NCI-H82 treated with DMSO at 0.1 percent for 48 hours (cell line): ENCODE data around the gene EMC1.
"Not testable (repeated sequence)": the region's sequence is repeated elsewhere in the genome, so short reads cannot be mapped to it uniquely, and the experiment has no call there.

Source experiments
- DNase-seq: peaks from one replicate; lab custom pipeline; 2025; ENCODE audit not compliant: unreplicated experiment; lab: John Stamatoyannopoulos, UW

The EMC1 gene

DNA sequence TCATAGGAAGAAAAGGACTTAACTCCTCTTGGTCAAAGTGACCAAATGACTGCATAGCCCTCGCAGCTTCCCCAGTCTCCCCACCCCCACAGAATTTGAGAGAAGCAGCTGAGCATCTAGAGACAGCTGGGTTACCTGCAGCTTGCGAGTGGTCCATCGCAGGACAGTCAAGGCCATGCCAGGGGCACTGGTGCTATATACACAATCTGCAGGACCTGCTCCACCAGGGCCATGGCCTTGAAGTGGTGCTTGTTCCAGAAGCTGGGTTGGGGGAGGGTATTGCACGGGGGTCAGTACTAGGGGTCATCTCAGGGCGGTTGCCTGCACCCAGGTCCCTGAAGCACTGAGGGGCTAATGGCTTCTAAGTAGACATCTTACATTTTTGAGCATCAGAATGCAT, 10.7 kb upstream of the EMC1 start:
- no peak for DNase-seq

DNA sequence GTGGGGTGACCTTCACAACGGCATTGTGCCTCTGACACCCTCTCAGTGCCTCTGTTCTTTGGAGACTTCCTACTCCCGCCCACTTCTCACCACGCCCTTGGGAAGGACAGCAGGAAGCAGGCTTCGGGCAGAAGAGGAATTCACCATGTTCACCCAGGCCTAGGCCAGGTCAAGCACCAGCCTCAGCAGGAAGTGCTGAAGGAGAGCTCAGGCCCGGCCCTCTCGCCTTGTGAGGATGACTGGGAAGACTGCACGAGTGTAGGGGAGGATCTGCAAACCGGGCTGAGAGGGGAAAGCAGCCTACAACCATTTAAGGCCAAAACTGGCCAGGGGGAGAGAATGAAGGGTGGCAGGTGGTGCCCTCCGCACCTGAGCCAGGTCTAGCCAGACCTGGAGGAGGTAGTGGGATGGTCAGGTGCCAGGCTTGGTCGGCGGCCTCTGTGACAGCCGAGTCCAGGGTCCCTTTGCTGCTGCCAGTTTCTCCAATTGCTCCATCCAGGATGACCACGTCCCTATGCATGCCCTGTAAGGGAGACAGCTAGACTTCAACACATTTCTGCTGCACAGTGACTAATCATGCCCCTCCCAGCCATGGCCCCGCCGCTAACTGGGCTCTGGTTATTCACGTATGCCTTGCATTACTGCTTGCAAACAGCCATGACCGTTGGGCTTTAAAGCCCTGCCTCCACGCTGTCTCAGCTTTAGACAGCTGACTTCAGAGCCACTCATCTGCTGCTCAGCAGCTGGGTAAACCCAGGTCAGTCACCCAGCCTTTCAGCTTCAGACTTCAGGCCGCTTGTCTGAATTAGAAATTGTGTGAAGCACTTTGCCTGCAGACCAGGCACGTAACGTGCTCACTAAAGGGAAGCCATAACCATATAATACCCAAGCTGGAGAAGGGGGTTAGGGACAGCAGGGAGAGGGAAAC, 9.2 kb upstream of the EMC1 start:
- DNase-seq: no peak

DNA sequence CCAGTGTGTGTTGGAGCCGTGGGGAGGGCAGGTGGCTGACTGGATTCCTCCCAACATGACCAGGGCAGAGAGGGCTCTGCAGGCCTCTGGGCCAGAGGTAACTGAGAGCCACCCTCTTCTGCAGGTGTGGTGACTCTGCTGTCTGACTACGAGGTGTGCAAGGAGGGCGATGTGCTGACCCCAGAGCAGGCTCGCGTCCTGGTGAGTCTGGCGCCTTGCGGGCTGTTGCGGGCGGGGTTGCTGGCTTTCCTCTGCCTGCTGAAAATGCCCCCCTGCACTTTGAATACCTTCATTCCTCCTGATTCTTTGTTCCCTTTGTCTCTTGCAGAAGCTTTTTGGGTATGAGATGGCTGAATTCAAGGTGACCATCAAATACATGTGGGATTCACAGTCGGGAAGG, 7.0 kb upstream of the EMC1 start:
- DNase-seq: no peak

DNA sequence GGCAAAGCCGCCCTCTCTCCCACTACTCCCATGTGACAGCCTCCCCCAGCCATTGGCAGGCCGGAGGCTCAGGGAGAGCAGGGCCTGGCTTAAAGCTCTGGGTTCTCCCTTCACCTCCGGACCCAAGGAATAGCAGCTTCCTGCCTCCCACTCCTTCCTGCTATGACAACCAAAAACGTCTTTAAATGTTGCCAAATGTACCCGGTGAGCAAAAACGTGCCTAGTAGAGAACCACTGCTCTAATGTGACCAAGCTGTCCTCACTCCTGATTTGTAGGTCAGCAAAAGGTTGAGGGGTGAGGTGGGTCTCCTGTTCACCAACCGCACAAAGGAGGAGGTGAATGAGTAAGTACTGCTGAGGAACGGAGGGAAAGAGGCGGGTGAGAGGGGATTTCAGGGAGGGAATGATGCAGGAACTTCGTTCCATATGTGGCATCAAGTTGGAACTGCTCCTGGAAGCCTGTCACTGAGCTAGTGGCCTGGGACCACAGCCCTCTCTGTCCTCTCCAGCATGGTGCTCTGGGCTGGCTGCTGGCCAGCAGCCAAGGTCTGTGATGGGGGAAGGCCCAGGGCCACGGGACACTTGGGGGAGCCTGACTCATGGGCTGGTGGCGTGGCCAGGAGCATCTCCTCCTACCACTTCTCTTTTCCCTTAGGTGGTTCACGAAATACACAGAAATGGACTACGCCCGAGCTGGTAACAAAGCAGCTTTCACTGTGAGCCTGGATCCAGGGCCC, 6.0 kb upstream of the EMC1 start:
- no peak for DNase-seq

DNA sequence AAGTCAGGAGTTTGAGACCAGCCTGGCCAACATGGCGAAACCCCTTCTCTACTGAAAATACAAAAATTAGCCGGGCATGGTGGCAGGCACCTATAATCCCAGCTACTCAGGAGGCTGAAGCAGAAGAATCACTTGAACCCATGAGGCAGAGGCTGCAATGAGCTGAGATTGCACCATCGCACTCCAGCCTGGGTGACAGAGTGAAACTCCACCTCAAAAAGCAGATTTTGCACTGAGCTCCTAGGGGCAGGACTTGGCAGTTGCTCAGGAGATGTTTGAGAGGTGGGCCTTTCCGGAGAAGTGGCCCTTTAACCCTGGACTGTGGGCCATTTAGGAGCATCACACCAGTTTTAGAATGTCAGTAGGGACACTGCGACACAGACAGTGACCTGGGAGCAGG, 5.0 kb upstream of the EMC1 start:
- DNase-seq: not testable (repeated sequence)

DNA sequence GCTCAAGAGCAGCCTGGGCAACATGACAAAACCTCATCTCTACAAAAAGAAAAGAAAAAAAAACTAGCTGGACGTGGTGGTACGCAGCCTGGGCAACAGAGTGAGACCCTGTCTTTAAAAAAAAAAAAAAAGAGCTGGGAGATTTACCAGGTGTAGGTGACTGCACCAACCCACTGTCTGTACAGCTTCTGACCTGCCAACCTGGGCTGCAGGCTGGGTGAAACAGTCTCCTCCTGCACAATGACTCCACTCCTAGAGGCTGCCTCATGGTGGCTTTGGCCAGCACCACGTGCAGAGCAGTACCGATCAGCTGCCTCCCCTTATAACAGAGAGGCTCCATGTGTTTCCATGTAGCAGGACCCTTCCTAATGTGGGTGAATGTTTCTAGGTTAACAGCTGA, 4.0 kb upstream of the EMC1 start:
- no peak for DNase-seq

DNA sequence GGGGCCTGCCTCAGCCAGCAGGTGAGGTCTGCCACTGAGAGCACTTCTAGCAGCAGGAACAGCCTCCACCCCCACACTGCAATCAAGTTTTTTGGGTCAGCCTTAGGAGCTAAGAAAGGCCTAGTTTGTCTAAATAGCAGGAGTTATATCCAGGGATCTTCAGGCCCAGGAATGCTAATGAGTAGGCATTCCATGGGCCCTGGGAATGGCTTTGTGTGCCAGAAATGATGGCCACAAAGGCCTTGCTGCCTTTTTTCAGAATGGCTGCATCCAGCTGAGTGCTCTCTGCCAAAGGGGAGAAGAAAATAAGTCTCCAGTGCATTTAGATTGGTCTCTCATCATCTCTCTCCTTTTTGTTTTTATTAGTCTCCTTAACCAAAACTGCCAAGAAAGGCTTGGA, 3.1 kb upstream of the EMC1 start:
- no peak for DNase-seq

DNA sequence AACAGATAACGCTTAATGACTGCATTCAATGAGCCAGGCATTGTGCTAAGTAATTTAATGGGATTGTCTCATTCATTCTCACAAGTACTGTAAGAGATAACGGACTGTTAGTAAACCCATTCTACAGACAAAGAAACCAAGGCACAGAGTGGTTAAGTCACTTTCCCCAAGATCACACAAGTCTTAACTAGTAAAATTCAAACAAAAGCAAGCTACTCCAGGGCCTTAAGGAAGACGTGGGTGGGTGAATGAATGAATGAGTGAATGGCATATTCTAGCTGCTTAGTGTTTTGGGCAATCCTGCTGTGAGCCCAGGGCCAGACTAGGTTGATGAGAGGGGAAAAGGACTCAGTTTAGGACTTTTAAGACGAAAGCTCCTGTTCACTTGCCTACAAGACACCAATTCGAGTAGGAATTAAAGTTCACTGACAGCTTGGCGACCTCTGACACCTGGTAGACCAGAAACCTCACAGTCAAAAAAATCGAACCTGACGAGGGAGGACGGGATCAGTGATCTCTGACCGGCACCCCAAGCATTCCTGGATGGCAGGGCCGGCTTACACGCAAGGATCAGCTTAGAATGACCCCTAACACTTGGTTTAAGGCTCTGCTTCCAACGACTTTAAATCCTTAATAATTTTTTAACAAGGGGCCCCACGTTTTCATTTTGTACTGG, 557 bp downstream of the EMC1 start:
- no peak for DNase-seq

DNA sequence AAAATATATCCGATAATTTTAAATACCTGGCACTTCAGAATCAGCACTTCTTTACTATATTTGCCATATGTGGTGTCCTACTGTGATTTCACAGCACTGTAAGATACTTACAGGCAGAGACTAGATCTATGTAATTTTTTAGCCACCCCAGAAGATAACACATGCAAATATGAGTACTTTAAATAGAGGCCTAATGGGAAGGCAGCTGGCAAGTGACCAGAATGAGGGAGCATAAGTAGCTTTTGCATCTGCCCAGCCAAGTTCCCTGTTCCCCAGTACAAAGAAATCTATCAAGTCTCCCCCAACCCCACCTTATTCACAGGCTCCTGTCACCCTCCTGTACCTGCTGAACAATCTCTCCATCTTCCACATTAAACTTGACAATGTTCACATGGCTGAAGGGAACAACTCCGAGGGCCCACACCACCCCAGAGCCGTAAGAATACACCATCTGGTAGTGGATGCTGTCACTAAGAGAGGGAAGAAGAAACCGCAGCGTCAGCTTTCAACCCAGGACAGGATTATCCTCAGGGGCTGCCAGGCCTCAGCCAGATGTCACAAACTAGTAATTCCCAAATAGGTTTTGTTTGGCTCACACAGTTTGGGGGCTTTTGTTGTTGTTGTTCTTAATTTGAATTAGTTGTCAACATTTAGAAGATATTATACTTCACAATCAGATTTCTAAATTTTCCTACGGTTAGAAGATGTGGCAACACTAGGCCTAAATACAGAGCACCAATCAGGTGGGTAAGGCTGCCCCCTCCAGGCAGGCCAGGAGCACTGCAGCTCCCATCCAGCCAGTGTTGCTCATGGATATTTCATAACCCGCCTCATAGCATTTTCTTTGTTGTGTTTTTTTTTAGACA, 10.4 kb downstream of the EMC1 start:
- DNase-seq: peak; percentile 97

DNA sequence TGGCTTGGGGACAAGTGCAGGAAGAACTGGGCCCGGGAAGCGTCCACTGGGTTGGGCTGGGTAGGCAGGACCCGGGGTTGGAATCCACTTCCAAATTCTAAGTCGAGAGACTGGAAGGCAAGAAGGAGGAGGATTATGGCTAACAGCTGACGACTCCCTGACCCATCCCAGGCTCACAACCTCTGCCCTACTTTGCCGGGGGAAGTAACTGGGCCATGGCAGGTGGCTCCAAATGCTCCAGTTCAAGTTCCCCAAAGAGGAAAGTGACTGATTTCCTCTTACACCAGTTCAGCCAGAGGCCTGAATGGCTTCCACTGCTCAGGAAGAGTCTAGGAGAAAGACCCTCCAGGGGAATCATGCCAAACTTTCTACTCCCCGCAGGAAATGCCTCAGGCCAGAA, 11.4 kb downstream of the EMC1 start:
- DNase-seq: no peak

DNA sequence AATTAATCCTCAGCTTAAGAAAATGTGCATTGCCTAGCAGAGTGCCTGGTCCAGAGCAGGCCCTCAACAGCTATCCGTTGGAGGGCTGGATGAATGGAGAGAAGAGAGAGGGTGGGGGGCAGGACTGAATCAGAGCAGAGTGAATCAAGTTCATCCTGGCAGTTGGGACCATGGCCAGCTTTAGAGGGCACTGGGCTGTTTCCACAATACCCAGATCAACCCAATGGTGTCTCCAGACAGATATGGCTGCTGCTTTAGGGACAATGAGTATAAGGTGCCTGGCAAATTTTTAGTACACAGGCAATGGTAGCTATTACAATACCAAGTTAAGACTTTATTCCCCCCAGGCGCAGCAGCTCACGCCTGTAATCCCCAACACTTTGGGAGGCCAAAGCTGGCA, 17.1 kb downstream of the EMC1 start:
- no peak for DNase-seq

DNA sequence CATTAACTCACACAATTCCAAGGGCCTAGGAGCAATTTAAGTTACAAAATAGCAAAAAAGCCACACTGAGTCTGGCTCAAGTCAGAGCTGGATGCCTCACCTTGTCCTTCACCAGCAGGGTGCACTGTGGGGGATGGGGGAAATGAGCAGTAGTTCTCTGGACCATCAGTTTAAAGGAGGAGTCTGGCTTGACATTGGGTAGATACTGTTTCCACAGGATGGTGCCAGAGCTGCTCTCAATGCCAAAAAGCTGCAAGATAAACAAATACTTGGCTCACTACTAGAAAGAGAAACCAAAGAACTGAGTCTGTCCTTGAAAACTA, 18.8 kb downstream of the EMC1 start:
- no peak for DNase-seq

DNA sequence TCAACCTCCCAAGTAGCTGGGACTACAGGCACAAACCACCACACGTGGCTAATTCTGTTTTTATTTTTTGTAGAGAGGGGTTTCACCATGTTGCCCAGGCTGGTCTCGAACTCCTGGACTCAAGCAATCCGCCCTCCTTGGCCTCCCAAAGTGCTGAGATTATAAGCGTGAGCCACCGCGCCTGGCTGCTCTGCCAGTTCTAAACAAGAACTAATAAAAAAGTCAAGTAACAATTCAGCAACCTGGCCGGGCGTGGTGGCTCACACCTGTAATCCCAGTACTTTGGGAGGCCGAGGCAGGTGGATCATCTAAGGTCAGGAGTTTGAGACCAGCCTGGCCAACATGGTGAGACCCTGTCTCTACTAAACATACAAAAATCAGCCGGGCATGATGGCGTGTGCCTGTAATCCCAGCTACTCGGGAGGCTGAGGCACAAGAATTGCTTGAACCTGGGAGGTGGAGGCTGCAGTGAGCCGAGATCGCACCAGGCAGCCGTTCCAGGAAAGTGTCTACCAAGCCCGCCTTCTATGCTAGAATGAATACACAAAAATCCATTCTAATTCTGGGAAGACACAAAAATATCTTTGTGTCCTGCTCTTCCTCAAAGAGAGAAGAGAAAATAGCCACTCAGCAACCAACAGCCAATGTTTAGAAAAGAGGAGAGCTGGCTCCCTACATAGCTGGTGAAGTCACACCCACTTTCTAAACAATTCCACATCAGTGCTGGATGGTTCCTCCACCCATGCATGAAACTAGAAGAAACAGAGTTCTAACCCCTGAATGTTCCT, 19.4 kb downstream of the EMC1 start:
- not testable (repeated sequence) for DNase-seq

DNA sequence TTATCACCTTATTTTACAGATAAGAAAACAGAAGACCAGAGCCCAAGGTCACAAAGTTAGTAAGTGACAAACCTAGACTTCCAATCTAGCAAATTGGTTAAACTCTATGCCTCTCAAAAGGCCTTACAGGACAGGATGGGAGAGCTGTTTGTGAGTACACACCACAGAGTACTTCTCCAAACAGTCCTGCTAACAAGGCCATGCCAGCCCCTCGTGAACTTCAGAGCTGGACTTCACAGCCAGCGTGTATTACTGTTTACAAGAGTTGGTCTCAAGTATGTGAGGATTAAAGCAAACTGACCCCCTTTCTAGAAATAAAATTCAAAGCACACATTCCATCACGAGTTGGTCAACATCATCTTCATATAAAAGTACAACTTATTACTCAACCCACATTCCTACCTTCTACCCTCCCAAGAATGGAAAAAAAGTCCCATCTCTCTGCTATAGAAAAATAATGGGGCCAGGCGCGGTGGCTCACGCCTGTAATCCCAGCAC, 21.4 kb downstream of the EMC1 start:
- no peak for DNase-seq

DNA sequence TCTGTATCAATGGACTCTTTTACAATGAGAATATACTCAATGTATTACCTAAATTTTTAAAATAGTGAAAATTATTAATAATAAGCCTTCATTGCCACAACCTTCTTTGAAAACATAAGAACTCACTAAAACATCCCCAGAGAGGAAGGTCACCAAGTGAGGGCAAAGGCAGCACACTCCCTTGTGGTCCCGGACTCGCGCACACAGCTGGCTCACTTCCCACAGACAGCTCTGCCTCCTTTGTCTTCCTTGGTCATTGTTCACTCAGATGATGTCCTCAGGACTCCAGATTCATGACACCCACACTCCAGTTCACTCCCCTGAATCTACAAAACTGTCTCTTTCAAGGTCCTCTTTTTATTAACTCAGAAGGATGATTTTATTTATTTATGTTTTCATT, 22.1 kb downstream of the EMC1 start:
- DNase-seq: no peak

DNA sequence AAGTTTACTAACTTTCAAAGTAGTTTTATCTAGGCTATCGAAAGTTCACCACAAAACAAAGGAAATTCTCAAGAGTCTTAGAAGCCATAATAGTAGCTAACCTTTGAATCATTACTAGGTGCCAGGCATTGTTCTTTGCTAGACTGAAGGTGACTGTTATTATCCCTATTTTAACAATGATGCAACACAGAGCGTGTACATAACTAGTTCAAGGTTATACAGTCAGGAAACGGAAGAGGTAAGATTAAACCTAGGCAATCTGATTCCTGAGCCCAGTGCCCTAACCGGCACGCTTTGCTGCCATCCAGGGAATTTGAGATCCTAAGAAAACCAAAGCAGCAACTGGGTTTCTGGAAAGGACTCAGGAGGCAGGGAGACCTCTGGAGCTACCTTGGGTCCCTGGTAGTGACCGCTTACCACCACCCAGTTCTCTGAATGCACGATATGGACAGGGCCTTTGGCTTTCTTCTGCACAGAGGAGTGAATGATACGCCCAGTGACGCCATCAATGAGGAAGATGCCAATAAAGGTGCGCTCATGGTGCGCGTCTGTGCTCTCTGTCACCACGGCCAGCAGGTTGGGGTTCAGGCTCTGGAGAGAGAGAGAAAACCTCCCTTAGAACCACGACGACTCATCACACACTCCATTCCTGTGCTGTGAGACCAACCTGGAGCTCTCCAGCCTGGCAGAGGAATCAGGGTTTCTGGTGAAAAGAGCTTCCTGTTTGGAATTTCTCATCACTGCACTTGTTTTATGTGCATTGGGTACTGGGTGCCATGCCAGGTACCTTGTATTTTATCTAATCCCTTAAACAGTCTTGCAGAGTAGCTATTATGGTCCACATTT, 28.1 kb downstream of the EMC1 start:
- no peak for DNase-seq

DNA sequence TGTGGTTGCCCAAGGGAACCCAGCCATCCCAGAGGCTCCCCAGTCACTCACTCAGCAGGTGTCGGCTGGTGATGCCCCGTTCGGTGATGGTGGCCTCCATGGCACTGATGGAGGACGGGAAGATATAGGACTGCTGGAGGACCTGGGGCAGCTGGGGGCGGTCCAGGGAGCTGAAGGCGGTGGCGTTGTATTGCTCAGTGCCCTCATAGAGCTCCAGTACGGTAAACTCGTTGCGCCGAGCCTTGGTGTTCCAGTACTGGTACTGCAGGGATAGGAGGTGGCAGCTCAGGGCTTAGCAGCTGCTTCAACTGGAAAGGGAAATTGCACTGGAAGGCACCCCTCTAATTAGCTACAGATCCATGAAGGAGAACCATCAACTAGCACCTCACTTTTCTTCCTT, 28.8 kb downstream of the EMC1 start:
- DNase-seq: no peak

DNA sequence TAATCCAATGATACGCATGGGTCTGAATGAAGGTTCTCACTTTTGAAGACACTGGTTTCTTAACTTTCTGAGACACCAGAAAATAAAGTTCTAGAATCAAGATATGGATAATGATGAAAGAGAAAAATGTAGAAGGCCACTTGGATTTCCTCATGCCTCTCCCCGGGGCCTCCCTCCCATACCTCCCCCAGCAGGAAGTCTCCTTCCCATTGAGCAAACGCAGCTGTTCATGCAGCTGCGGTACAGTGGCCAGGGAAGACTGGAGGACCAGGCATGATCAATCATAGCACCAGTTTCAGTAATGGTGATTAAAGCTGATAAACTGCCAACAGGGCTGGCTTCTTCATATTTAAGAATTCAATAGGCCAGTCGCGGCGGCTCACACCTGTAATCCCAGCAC, 30.3 kb downstream of the EMC1 start:
- DNase-seq: no peak
